Activated naive CD4-positive, alpha-beta T cell (primary cell): ENCODE measurements around the gene SLC25A41.
A peak's percentile ranks its signal among the peaks of the same experiment; 100 is the strongest.

ENCODE experiments used
- DNase-seq, 4 experiments: peaks; one replicate each; lab custom pipeline; 2025; lab: John Stamatoyannopoulos, UW

SLC25A41 gene

DNA sequence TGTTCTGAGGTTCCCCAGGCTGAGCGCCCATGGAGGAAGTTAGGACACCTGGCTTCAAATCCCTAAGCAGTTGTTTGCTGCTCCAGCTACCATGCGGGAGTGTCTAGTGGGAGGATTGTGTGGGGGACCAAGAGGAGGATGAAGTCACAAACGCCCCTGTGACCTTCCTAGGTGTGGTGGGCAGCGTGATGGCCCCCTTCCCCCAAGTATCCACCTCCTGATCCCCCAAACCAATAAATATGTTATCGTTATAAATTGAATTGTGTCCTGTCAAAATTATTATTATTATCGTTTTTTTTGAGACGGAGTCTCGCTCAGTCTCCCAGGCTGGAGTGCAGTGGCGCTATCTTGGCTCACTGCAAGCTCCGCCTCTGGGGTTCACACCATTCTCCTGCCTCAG is at the start of gene SLC25A41:
Gene SLC25A41, minus strand, starts transcription at position 101 of the 400 bp plus-strand sequence. Its CDS starts 70 bp downstream, at position 31.
- DNase-seq: no peak

DNA sequence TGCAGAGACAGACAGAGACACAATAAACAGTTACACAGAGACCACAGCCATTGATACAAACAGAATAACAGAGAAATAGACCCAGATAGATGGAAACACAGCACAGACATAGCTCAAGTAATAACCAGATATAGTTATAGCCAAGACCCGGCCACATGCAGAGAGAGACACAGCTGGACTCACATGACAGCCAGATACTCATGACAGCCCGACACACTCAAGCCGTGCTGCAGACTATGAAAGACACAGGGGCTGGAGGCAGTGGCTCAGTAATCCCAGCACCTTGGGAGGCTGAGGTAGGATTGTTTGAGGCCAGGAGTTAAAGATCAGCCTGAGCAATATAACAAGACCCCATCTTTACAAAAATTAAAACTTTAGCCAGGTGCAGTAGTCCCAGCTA is 49.7 kb upstream of the SLC25A41 start:
- DNase-seq: no peak

DNA sequence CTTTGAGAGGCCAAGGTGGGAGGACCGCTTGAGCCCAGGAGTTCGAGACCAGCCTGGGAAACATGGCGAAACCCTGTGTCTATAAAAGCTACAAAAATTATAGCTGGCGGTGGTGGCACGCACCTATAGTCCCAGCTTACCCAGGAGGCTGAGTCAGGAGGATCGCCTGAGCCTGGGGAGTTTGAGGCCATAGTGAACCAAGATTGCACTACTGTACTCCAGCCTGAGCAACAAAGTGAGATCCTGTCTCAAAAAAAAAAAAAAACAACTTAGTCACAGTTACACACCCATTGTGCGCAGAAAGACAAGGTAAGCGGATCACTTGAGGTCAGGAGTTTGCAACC is 48.8 kb upstream of the SLC25A41 start:
- no peak for DNase-seq

DNA sequence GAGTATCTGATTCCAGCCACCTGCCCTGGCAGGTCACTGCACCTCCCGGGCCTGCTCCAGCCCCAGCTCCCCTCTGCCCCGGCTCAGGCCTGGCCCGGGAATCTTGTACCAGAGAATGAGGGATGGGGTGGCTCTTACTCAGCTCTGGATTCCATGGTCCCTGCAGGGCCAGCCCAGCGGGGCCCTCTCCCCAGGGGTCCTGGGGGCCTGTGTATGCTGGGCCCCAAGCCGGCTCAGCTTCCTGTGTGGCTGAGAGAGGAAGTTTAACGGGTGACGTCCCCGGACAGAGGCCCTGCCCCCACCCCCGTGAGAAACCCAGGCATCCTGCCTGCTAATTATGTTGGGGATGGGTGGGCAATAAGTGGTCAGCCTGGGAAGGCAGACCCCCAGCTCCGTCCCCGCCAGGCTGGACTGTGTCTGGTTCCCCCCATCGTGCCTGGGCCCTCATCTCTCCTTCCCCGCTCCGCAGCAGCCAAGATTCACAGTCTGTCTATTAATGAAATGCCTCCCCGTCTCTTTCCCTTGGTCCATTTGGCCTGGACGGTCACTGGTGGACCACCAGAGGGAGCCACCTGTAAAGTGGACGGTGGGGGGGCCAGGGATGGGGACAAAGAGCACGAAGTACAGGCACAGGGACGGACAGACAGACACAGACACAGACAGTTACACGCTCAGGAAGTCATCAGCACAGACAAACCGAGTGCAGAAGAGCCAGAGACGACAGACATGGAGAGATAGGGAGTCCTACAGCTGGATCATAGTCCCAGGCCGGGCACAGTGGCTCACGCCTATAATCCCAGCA is 48.2 kb upstream of the SLC25A41 start, which contains the start of gene DENND1C:
Gene DENND1C, minus strand, starts transcription at position 247 of the 802 bp plus-strand sequence. Its CDS starts 92 bp downstream, at position 155.
- DNase-seq: peak in 2 of 4 experiments; percentile 41 to 65

DNA sequence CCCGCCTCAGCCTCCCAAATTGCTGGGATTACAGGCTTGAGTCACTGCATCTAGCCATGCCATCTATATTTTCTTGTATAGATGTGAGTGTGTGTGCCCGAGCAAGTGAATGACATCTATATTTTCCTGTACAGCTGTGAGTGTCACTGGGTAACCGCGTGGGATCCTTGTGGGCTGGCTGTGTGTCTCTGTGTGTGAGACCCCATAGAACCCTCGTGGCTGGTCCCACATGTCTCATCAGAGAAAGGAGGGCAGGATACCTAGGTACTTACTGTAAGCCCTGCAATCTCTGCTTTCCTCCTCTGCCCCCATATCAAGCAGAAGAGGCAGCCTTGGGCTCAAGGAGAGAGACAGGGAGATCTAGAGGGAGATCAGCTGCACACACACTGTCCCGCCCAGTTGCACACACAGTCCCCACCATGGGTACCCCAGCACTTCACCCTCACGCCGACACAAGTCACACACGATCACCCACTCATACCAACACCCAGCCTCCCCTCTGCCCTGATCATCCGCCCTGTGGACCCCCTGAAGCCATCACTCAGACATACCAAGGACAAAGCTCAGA is 47.4 kb upstream of the SLC25A41 start:
- no peak for DNase-seq

DNA sequence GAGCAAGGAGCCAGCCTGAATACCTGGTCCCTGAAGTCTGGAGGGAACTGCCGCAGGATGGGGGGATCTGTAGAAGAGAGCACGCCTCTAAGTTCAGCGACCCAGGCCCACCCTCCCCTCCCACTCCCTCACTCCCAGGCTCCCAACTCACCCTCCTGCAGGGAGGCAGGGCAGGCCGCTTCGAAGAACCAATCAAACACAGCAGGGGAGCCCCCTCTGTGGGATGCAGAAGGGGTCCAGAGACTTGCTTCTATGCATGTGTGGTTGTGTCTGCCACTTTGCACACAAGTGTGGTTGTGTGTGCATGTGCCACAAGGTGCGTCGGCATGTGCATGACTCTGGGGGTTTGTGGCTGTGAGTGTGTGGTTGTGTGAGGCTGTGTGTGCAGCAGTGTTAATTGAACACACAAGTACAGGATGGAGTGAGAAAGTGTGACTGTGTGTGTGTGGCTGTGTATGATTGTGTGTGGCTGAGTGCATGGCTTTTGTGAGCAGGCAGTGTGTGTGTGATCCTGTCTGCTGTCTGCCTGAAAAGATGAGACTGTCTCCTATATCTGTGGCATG is 46.4 kb upstream of the SLC25A41 start:
- no peak for DNase-seq

DNA sequence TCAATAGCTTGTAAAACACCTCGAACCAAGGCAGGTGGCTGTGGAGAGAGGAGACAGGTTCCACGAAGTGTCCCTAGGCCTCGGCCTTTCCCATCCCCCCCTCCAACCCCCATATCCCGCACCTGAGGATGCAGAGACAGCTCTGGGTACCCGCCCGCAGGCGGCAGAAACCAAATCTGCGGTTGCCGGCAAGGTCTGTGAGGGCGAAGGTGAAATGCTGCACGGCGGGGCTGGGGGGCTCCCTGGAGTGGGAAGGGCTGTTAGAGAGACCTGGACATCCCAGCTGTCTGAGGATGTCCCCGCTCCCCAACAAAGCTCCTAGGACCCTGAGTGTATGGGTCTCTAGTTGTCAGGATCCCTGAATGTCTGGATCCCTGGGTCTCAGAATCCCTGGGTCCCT is 45.3 kb upstream of the SLC25A41 start:
- no peak for DNase-seq

DNA sequence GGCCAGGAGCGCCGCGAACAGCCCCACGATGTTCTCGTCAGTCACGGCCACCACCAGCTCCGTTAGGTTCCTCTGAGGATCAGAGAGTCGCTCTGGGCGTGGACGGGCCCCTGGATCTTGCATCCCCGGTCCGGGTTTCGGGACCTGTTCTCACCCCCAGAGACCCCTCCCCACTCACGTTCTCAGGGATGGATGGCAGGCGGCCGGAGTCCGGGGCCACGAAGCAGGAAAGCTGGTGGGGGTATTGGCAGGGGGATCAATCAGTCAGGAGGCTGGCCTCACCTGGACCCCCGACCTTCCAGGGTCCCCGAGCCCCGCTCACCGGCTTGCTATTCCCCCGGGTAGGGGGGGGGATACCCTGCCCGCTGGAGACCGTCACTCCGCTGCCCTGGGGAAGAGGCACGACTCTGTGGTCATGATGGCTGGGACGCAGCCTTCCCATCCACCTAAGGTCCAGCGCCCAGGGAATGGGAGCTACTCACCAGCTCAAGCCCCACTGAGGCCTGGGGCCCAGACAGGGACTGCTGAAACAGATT is 43.4 kb upstream of the SLC25A41 start:
- DNase-seq: no peak

DNA sequence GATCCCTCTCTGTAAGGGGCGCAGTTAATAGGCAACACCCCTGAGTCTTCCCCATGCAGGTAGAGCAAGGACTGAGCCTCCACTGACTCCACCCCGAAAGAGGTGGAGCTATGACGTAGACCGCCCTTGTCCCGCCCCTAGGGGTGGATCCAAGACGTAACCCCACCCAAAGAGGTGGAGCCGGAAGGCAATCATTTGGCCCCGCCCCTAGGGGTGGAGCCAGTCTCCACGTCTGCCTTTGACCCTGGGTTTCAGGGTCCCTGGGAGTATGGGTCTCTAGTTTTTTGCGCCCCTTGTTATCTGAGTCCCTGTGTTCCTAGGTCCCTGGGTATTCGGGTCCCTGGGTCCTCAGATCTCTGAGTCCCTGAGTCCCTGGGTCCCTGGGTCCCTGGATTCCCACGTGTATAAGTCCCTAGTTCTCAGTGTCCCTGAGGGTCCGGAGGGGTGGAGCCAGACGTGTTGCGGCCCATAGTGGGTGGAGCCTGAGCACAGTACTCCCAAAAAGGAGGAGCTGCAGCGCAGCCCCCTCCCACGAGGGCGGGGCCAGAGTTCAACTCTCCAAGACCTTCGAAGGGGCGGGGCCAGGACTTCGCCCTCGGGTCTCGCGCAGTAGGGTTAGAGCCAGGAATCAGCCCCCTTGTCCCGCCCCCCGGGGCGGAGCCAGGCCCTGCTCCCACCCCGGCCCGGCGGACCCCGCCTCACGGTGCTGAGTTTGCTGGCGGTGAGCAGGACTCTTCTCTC is 42.8 kb upstream of the SLC25A41 start:
- DNase-seq: peak in 3 of 4 experiments; percentile 35 to 41 (median 37)

DNA sequence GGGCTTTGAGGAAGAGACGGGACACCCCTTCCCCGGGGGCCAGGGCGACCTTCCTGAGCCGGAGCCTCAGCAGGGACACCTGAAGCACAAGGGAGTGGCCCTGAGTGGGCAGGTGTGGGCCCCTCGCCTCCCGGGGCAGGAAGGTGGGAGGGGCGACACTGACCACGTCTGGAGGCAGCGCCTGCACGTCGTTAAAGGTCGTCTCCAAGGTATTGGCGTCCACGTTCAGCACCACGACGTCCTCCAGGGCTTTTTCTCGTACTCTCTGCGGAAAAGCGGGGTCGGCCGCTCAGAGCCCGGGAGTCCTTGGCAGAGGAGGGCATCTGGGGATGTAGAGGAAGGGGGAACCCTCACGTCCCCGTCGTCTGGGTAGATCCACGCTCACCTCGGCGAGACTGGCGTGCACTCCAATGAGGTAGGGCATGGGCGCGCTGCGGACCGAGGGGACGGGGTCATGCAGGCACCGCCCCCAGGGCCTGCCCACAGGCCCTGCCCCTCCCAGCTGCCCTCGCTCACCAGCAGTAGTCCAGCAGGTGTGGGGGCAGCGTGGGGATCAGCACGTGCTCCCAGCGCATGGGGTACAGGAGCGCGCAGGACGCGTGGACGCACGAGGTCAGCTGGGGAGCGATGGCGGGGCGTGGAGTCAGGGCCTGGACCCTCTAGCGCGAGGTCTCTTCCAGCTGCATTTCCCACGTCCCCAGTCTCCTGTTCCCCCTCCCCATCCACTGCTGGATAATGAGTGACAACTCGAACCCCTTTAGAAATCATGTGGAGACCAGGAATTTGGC is 42.0 kb upstream of the SLC25A41 start:
- no peak for DNase-seq

DNA sequence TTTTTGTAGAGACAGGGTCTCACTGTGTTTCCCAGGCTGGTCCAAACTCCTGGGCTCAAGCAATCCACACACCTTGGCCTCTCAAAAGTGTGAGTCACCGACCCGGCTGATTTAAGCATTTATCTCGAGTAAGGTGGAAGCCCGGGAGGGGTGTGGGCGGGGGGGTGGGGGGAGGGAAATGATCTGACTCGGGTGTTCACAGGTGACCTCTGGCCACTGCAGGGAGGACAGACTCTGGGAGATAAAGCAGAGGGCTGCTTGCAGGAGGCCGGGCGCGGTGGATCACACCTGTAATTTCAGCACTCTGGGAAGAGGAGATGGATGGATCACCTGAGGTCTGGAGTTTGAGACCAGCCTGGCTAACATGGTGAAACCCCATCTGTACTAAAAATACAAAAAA is 40.1 kb upstream of the SLC25A41 start:
- no peak for DNase-seq

DNA sequence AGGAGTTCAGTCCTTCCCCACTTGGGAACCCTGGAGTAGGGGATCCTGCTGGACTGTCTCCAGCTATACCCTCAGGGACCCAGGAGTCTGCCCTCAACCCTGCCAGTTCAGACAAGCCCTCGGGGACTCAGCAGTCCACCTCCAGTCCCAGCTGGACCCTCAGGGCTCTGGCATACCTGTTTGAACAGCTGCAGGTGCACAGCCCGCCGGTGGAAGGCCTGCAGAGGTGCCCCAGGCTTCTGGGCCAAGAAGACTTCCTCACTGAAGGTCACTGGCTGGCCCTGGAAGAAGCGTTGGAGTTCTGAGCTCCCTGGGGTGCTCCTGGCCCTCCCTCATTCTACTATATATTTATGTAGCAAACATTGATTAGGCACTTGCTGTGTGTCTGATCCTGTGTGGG is 39.1 kb upstream of the SLC25A41 start:
- DNase-seq: no peak

DNA sequence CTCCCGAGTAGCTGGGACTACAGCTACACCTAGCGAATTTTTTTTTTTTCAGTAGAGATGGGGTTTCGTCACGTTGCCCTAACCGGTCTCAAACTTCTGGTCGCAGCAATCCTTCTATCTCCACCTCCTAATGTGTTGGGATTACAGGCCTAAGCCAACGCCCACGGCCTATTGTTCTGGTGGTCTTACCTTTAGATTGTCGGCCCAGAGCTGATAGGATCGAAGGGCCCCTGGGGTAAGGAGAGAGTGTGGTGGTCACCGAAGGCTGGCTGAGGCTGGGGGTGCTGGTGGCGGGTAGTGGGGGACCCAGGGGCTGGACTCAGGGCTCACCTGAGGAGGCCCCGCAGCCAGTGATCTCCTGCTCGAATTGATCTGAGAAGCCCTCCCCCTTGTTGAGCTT is 37.5 kb upstream of the SLC25A41 start:
- no peak for DNase-seq

DNA sequence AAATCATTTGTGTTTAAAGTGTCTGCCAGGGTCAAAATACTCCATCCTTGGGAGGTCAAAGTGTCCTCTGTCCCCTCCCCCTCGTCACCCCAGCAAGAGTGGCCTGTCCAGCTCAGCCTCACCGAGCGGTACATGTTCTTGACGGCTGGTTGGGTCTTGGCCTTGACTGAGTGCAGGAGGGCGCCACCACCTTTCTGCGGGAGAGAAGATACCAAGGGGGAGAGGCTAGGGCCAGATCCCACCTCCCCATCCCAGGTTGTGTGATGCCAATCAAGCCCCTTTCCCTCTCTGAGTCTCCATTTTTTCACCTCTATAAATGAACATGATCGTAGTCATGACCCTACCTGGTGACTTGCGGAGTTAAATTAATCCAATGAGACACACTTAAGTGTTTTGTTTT is 36.6 kb upstream of the SLC25A41 start:
- no peak for DNase-seq

DNA sequence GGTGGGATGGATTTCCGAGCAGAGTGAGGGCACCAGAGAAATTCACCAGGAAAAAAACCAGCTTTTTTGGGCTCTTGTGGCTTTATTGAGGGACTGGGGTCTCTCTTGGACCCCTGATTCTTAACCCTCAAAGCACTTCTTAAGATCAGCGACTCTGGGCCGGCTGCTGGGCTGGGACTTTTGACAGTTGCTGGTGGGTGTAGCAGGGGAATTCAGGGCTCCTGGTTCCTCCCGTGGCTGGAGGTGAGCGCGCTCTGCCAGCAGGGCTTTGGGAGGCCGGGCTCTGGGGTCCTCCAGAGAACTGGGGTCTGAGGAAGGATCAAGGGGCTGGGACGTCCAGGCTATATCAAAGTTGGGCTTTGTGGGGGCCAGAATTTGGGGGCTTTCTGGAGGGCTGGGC is 33.8 kb upstream of the SLC25A41 start:
- DNase-seq: no peak

DNA sequence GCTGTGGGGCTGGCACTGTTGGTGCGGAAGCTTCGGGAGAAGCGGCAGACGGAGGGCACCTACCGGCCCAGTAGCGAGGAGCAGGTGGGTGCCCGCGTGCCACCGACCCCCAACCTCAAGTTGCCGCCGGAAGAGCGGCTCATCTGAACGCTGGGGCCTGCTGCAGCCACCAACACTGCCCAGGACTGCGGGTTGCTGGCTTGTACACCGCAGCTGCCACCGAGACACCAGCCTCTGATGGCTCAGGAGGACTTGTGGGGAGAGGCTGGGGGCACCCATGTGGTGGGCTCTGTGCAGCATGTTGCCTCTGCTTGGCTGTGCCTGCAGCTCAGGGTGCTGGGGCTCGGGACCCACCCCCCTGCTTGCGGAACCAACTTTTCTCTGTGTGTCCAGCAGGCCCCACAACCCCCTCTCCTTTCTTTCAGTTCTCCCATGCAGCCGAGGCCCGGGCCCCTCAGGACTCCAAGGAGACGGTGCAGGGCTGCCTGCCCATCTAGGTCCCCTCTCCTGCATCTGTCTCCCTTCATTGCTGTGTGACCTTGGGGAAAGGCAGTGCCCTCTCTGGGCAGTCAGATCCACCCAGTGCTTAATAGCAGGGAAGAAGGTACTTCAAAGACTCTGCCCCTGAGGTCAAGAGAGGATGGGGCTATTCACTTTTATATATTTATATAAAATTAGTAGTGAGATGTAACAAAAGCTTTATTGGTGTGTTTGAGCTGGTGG is 33.1 kb upstream of the SLC25A41 start:
- no peak for DNase-seq

DNA sequence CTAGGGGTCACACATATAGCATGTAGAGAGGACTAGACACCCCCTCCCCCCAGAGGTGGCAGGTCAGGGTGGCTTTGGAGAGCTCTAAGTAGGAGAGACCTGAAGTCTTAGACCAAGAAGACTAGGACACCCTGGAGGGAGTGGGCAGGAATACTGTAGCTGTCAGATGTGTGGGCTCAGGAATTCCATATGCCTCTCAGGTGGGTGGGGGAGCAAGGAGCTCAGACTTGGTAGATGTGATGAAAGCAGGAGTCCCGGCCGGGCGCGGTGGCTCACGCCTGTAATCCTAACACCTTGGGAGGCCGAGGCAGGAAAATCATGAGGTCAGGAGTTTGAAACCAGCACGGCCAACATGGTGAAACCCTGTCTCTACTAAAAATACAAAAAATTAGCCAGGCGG is 32.1 kb upstream of the SLC25A41 start:
- no peak for DNase-seq

DNA sequence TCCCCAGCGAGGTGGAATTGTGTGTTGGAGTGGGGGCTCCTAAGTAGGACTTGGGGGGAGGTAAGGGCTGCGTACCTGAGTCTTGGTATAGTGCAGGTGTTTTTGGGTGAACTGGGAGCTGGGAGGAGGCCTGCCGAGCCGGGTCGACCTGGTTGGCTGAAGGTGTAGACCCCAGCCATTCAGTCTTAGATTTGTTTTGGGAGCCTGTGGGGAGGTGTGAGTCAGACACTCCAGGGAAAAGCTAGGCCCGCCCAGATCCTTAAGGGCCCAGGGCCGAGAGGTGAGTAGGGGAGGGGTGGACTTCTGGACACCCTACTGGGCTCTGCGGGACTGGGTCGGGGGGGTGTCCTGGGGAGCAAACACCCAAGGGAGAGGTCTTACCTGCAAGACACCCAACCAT is 31.4 kb upstream of the SLC25A41 start:
- no peak for DNase-seq

DNA sequence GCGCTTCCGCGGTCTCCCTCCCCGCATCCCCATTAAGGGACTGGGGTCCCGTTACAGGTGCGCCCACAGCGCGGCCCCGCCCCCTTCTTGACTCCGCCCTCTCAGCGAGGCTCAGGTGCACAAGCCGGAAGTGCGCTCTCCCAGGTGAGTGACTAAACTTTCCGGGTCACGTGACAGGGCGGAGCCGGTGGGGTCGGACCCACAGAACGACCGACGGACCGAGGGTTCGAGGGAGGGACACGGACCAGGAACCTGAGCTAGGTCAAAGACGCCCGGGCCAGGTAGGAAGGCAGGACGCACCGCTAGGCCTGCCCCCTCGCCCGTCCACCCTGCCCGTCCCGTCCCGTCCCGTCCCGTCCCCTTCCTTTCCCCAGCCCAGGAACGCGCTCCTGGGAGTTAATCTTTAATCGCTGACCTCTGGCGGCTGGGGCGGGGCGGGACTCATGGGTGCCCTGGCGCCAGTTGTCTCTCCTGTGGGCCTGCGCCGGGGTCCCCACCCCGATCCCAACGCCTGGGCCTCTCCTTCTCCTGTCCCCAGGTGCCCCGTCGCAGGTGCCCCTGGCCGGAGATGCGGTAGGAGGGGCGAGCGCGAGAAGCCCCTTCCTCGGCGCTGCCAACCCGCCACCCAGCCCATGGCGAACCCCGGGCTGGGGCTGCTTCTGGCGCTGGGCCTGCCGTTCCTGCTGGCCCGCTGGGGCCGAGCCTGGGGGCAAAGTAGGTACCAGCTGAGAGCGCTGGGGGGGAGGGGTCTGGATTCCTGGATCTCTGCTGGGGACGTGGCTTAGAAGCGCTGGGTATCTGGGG is 30.7 kb upstream of the SLC25A41 start, which contains the start of gene CRB3:
Gene CRB3, plus strand, starts transcription at position 202 of the 804 bp plus-strand sequence. Its CDS starts 431 bp downstream, at position 633.
- peak in 2 of 4 experiments; percentile 23 to 60 for DNase-seq
